GM06990 (cell line): ENCODE results near the gene GPATCH11.
A peak's percentile ranks its signal among the peaks of the same experiment; 100 is the strongest.

Experiments used
- DNase-seq: peaks from one replicate; pipeline ENCODE4 v3.0.0-alpha.2; 2011; ENCODE audit not compliant: insufficient read length; ENCODE audit errors: extremely low read depth
- H3K27me3 ChIP-seq: replicated peaks from 2 replicates; pipeline ENCODE4 v1.6.0; 2011; ENCODE audit warnings: low read length; ENCODE audit not compliant: control insufficient read depth, insufficient read depth
- H3K36me3 ChIP-seq: 2 replicates; pipeline ENCODE4 v1.5.1; 2011; ENCODE audit warnings: low read length; ENCODE audit not compliant: control insufficient read depth, insufficient read depth
- H3K4me3 ChIP-seq: replicated peaks from 2 replicates; pipeline ENCODE4 v1.5.1; 2011; ENCODE audit warnings: low read depth, mild to moderate bottlenecking, control low read depth, low read length
- CTCF ChIP-seq: IDR thresholded peaks from 2 replicates; pipeline ENCODE4 v1.5.1; 2011; ENCODE audit warnings: low read length, control low read depth, mild to moderate bottlenecking, inconsistent platforms; ENCODE audit not compliant: insufficient read depth, poor library complexity, severe bottlenecking

Gene GPATCH11

GRCh38 chr2:37080689-37081088 lies 3.6 kb upstream of the GPATCH11 start:
- Histone ChIP-seq H3K27me3 (no peaks in the 10 kb centered on the region), H3K4me3 (no peak overlapping the region), H3K36me3 (peaks cover 2% of the 10 kb centered on the region)
- DNase-seq, result no peak
- no peak for TF ChIP-seq CTCF

- DNase-seq, result no peak
- Histone ChIP-seq H3K27me3 (no peaks in the 10 kb centered on the region), H3K36me3 (peaks cover 2% of the 10 kb centered on the region), H3K4me3 (peak overlapping the region; percentile 97)
- no peak for TF ChIP-seq CTCF
Measured at GRCh38 chr2:37084797-37085196, 479 bp downstream of the GPATCH11 start.

- H3K4me3 ChIP-seq, result peak overlapping the region; percentile 97; the same call in 1 of the 2 replicates
- no peaks in the 10 kb centered on the region for H3K27me3 ChIP-seq
- peaks cover 2% of the 10 kb centered on the region for H3K36me3 ChIP-seq
- no peak for TF ChIP-seq CTCF
- DNase-seq, result no peak
Measured at GRCh38 chr2:37085731-37086147, 1.4 kb downstream of the GPATCH11 start.

- DNase-seq, result peak; percentile 63
- Histone ChIP-seq H3K4me3 (no peak overlapping the region), H3K27me3 (no peaks in the 10 kb centered on the region), H3K36me3 (peaks cover 3% of the 10 kb centered on the region)
- TF ChIP-seq CTCF, result peak; percentile 4
Measured at GRCh38 chr2:37090019-37090477, 5.7 kb downstream of the GPATCH11 start.

- H3K4me3 ChIP-seq, result peak overlapping the region; percentile 34
- peaks cover 3% of the 10 kb centered on the region for H3K36me3 ChIP-seq
Measured at GRCh38 chr2:37091873-37092272, 7.6 kb downstream of the GPATCH11 start.

More at GRCh38 chr2:37091873-37092272, 7.6 kb downstream of the GPATCH11 start:
- no peak for TF ChIP-seq CTCF
- peak; percentile 71 for DNase-seq
- no peaks in the 10 kb centered on the region for H3K27me3 ChIP-seq
